NCI-H82 treated with DMSO at 0.1 percent for 48 hours (cell line): ENCODE measurements around the gene TSHZ2.
"Not testable (repeated sequence)": the region's sequence is repeated elsewhere in the genome, so short reads cannot be mapped to it uniquely, and the experiment has no call there.

Experiments used
- DNase-seq: peaks from one replicate; lab custom pipeline; 2025; ENCODE audit not compliant: unreplicated experiment; lab: John Stamatoyannopoulos, UW

The TSHZ2 gene

GRCh38 chr20:53527196-53527595 is 555.0 kb downstream of the TSHZ2 start:
- no peak for DNase-seq

GRCh38 chr20:53529658-53530057 is 557.5 kb downstream of the TSHZ2 start:
- no peak for DNase-seq

- no peak for DNase-seq
Measured at GRCh38 chr20:53530440-53530839, 558.3 kb downstream of the TSHZ2 start.

GRCh38 chr20:53532654-53533312 is 560.6 kb downstream of the TSHZ2 start:
- not testable (repeated sequence) for DNase-seq

- no peak for DNase-seq
Measured at GRCh38 chr20:53533500-53533899, 561.3 kb downstream of the TSHZ2 start.

GRCh38 chr20:53534037-53534436 is 561.9 kb downstream of the TSHZ2 start:
- DNase-seq = no peak

- no peak for DNase-seq
Measured at GRCh38 chr20:53535878-53536277, 563.7 kb downstream of the TSHZ2 start.

GRCh38 chr20:53536382-53536781 is 564.2 kb downstream of the TSHZ2 start:
- not testable (repeated sequence) for DNase-seq

GRCh38 chr20:53539516-53539915 is 567.4 kb downstream of the TSHZ2 start:
- DNase-seq = no peak
